Neural cell (in vitro differentiated cells): Measurements from ENCODE around the gene DGCR8.
"Not testable (repeated sequence)": the region's sequence is repeated elsewhere in the genome, so short reads cannot be mapped to it uniquely, and the experiment has no call there.

Experiments used
- CTCF ChIP-seq: fragments of 450-650 bp; IDR thresholded peaks from 2 replicates; pipeline ENCODE4 v1.5.1; 2014; ENCODE audit warnings: antibody characterized with exemption, mild to moderate bottlenecking, moderate library complexity; ENCODE audit not compliant: poor library complexity, severe bottlenecking
- EP300 ChIP-seq: fragments of 450-650 bp; conservative IDR thresholded peaks from 2 replicates; pipeline ENCODE4 v1.6.1; 2014; ENCODE audit warnings: antibody characterized with exemption, mild to moderate bottlenecking, moderate library complexity; ENCODE audit not compliant: poor library complexity, severe bottlenecking
- EZH2 ChIP-seq: fragments of 200-600, 300-800 bp; shearing (Covaris generic), sonication (generic); IDR thresholded peaks from 2 replicates; pipeline ENCODE4 v1.6.1; 2014; ENCODE audit warnings: antibody characterized with exemption, low read length, borderline replicate concordance, mild to moderate bottlenecking; ENCODE audit not compliant: insufficient read depth, poor library complexity, severe bottlenecking
- MXI1 ChIP-seq: fragments of 450-650 bp; conservative IDR thresholded peaks from 2 replicates; pipeline ENCODE4 v1.6.1; 2014; ENCODE audit warnings: antibody characterized with exemption, mild to moderate bottlenecking; ENCODE audit not compliant: poor library complexity, severe bottlenecking
- POLR2AphosphoS5 ChIP-seq: IDR thresholded peaks from 2 replicates; pipeline ENCODE4 v1.6.1; 2012
- RAD21 ChIP-seq: fragments of 450-650 bp; conservative IDR thresholded peaks from 2 replicates; pipeline ENCODE4 v1.6.1; 2014; ENCODE audit warnings: antibody characterized with exemption, mild to moderate bottlenecking, moderate library complexity
- REST ChIP-seq: IDR thresholded peaks from 2 replicates; pipeline ENCODE4 v1.6.1; 2012; ENCODE audit warnings: borderline replicate concordance
- SMC3 ChIP-seq: fragments of 450-650 bp; conservative IDR thresholded peaks from 2 replicates; pipeline ENCODE4 v1.6.1; 2014; ENCODE audit warnings: antibody characterized with exemption, mild to moderate bottlenecking, moderate library complexity; ENCODE audit not compliant: poor library complexity
- TAF1 ChIP-seq: IDR thresholded peaks from 2 replicates; pipeline ENCODE4 v1.6.1; 2012; ENCODE audit warnings: low read depth

- TF ChIP-seq CTCF, REST, MXI1, POLR2AphosphoS5, RAD21, TAF1, EP300, EZH2, SMC3: not testable (repeated sequence)
These were observed 79.5 kb downstream of the DGCR8 start for GRCh38 chr22:20159531-20159930.
